Aorta (tissue), 5 donors: ENCODE data around the gene C12orf43. TPM values are rescaled to one million over a fixed set of nuclear protein-coding genes. Genes with fewer than 3 reads are reported as not detected.
A peak's percentile ranks its signal among the peaks of the same experiment; 100 is the strongest.

Experiments used
- ATAC-seq: fragments of 200-7000 bp; cut with Tn5 transposase; one replicate; pipeline ENCODE4 v1.9.1; 2022; ENCODE audit warnings: moderate library complexity; ENCODE audit not compliant: low FRiP score
- DNase-seq, 2 donors: peaks; one replicate each; pipeline ENCODE4 v3.0.0-alpha.2; 2020
- H3K27ac ChIP-seq, 2 donors: one replicate each; pipeline ENCODE4 v1.5.1; 2013; ENCODE audit warnings: low read length in 2 of 2, mild to moderate bottlenecking in 2 of 2, moderate library complexity in 2 of 2, control low read depth in 1 of 2, inconsistent platforms in 1 of 2, low read depth in 1 of 2
- H3K27me3 ChIP-seq, 2 donors: one replicate each; pipeline ENCODE4 v1.6.1; 2013; ENCODE audit warnings: control low read depth in 1 of 2, low read length in 1 of 2, mild to moderate bottlenecking in 1 of 2, moderate library complexity in 1 of 2; ENCODE audit not compliant: insufficient read depth in 2 of 2, control insufficient read depth in 1 of 2
- H3K36me3 ChIP-seq, 2 donors: one replicate each; pipeline ENCODE4 v1.6.1; 2013; ENCODE audit warnings: control low read depth in 1 of 2, low read length in 1 of 2, mild to moderate bottlenecking in 1 of 2; ENCODE audit not compliant: insufficient read depth in 2 of 2, control insufficient read depth in 1 of 2
- H3K4me1 ChIP-seq, 2 donors: one replicate each; pipeline ENCODE4 v1.6.1; 2013; ENCODE audit warnings: low read length in 2 of 2, control low read depth in 1 of 2, mild to moderate bottlenecking in 1 of 2, moderate library complexity in 1 of 2; ENCODE audit not compliant: insufficient read depth in 2 of 2, control insufficient read depth in 1 of 2
- H3K4me3 ChIP-seq, 2 donors: one replicate each; pipeline ENCODE4 v1.5.1; 2013; ENCODE audit warnings: low read length in 2 of 2, control low read depth in 1 of 2, mild to moderate bottlenecking in 1 of 2
- H3K9me3 ChIP-seq: one replicate; pipeline ENCODE4 v1.6.1; 2013; ENCODE audit warnings: mild to moderate bottlenecking, low read length; ENCODE audit not compliant: control insufficient read depth
- WGBS, 2 donors: extraction: QIAGEN DNeasy Blood & Tissue Kit; methylation state at CpG; one replicate each; pipeline ENCODE4 v1.1.7; 2013; 5-methylcytosine and 5-hydroxymethylcytosine counted together
- intact Hi-C, 2 donors: fragments of 100-400 bp; cut with DNase I; formaldehyde crosslinking; loops; one replicate each; pipeline versions ENCODE4 v1.14.2 to v1.15.0; 2022
- polyA plus RNA-seq, 2 donors: library from polyadenylated mRNA; stranded (reverse); fragments of 200-250 nt; gene quantifications; one replicate each; pipeline ENCODE4 v1.2.3, GENCODE V29; 2013
- total RNA-seq, 2 donors: library from RNA; stranded (reverse); fragmentation: NEBNext Ultra II Directional; extraction: Animal tissue kit (Norgen Biotek cat#: 25700); gene quantifications; one replicate each; pipeline ENCODE4 v1.2.1, GENCODE V29; 2021
- donor health status: healthy with polysubstance abuse.
- donor health status: Bipolar disorder and iron deficiency.
- donor health status: DM: no; HTN: no; CAD: no.
- donor health status: DM: no; HTN: no; CAD: no.
- donor health status: DM: yes; HTN: yes; CAD: no.

Gene C12orf43
- total and polyA plus RNA-seq, 4 donors, result 11.3 to 15.7 (median 13.5) TPM

- intact Hi-C loops, result no loop called here
- Histone ChIP-seq H3K4me1 (no peaks in the 10 kb centered on the region), H3K36me3 (peaks cover 0 to 1% of the 10 kb centered on the region in 2 donors), H3K9me3 (no peaks in the 10 kb centered on the region), H3K27ac (no peak overlapping the region), H3K4me3 (no peak overlapping the region), H3K27me3 (no peaks in the 10 kb centered on the region)
- ATAC-seq, result no peak
- DNase-seq, result peak in 1 of 2 donors; percentile 59
- WGBS, 2 donors, result 65 to 72% methylated on average over 9 of the region's 9 CpGs
Observed at GRCh38 chr12:121005346-121005815, 10.9 kb downstream of the C12orf43 start.

DNA sequence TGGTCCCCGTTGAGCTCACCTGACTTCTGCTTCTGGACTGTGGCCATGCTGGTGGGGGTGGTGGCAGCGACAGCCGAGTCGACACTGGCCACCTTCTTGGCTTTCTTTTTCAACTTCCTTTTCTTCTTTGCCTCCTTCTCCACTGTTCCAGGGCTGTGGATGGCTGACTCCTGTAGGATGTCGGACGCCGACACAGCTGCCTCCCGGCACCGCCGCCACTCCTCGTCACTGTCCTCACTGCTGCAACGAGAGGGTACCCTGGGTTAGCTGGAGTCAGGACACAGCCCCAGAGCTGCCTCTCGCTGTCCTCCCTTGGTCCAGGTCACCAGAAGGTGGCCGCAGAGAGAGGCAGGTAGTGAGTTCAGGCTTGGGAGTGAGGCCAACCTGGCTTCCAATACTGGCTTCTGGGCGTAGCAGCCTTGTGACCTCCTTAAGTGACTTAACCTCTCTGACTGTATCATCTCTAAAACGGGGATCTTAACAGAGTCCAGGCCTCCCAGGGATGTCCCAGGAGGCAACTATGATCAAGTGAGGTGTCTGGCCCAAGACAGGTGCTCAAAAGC lies 12.0 kb downstream of the C12orf43 start:
- intact Hi-C loops, result no loop called here
- no peaks in the 10 kb centered on the region for H3K27me3 ChIP-seq
- peaks cover 0 to 1% of the 10 kb centered on the region in 2 donors for H3K36me3 ChIP-seq
- peak in 1 of 2 donors; percentile 63 for DNase-seq
- WGBS, 2 donors, result 91 to 92% methylated on average over 16 of the region's 16 CpGs
- H3K4me1 ChIP-seq, result no peaks in the 10 kb centered on the region
- ATAC-seq, result no peak
- no peak overlapping the region for H3K27ac ChIP-seq
- no peaks in the 10 kb centered on the region for H3K9me3 ChIP-seq
- no peak overlapping the region for H3K4me3 ChIP-seq

DNA sequence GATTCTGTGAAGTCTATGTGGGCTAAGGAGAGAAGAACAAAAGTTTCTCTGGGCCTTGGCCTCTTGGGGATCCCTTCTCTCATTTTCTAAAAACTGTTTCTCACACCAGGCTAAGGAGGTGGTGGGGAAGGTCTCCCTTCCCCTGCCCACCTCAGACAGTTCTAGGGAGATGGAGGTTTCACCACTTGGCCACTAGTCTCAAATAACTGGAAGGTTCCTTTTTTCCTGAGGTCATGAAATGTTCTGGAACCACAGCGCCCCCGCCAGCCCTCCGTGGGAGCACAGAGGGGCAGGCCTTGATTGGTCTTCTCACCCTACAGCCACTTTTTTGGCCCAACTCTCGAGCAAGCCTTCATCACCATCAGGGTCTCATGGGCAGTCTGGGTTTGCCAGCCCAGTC lies 12.6 kb downstream of the C12orf43 start:
- DNase-seq, result no peak
- Histone ChIP-seq H3K4me1 (no peaks in the 10 kb centered on the region), H3K27me3 (no peaks in the 10 kb centered on the region), H3K36me3 (peaks cover 0 to 1% of the 10 kb centered on the region in 2 donors), H3K4me3 (no peak overlapping the region), H3K27ac (no peak overlapping the region), H3K9me3 (no peaks in the 10 kb centered on the region)
- intact Hi-C loops, result no loop called here
- WGBS, 2 donors, result 75 to 82% methylated on average over 4 of the region's 4 CpGs
- ATAC-seq, result no peak

DNA sequence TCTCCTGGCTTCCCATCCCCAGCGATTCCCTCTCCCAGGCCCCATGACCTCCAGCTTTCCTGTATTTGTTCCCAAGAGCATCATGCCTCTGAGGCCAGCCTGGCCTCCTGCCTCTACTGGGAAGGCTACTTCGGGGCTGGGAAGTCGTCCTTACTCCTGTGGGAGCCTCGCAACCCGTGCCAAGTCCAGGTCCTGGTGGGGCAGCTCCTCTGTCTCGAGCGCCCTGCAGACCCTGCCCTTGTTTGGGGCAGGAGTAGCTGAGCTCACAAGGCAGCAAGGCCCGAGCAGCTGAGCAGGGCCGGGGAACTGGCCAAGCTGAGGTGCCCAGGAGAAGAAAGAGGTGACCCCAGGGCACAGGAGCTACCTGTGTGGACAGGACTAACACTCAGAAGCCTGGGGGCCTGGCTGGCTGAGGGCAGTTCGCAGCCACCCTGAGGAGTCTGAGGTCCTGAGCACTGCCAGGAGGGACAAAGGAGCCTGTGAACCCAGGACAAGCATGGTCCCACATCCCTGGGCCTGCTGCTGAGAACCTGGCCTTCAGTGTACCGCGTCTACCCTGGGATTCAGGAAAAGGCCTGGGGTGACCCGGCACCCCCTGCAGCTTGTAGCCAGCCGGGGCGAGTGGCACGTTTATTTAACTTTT lies 14.3 kb downstream of the C12orf43 start:
- no peaks in the 10 kb centered on the region for H3K9me3 ChIP-seq
- H3K4me3 ChIP-seq, result no peak overlapping the region
- H3K36me3 ChIP-seq, result peaks cover 0 to 1% of the 10 kb centered on the region in 2 donors
- no peaks in the 10 kb centered on the region for H3K4me1 ChIP-seq
- no peaks in the 10 kb centered on the region for H3K27me3 ChIP-seq
- intact Hi-C loops, result no loop called here
- H3K27ac ChIP-seq, result no peak overlapping the region
- WGBS, 2 donors, result 86 to 87% methylated on average over 16 of the region's 16 CpGs
- no peak for ATAC-seq
- DNase-seq, result peak in 1 of 2 donors; percentile 57

DNA sequence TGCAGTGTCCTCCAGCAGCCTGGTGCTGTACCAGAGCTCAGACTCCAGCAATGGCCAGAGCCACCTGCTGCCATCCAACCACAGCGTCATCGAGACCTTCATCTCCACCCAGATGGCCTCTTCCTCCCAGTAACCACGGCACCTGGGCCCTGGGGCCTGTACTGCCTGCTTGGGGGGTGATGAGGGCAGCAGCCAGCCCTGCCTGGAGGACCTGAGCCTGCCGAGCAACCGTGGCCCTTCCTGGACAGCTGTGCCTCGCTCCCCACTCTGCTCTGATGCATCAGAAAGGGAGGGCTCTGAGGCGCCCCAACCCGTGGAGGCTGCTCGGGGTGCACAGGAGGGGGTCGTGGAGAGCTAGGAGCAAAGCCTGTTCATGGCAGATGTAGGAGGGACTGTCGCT lies 15.2 kb downstream of the C12orf43 start:
- WGBS, 2 donors, result 92 to 93% methylated on average over 11 of the region's 11 CpGs
- H3K27me3 ChIP-seq, result no peaks in the 10 kb centered on the region
- intact Hi-C loops, result no loop called here
- no peaks in the 10 kb centered on the region for H3K4me1 ChIP-seq
- peaks cover 0 to 1% of the 10 kb centered on the region in 2 donors for H3K36me3 ChIP-seq
- H3K4me3 ChIP-seq, result no peak overlapping the region
- no peak overlapping the region for H3K27ac ChIP-seq
- no peaks in the 10 kb centered on the region for H3K9me3 ChIP-seq
- ATAC-seq, result peak; percentile 5
- peak in 1 of 2 donors; percentile 71 for DNase-seq

DNA sequence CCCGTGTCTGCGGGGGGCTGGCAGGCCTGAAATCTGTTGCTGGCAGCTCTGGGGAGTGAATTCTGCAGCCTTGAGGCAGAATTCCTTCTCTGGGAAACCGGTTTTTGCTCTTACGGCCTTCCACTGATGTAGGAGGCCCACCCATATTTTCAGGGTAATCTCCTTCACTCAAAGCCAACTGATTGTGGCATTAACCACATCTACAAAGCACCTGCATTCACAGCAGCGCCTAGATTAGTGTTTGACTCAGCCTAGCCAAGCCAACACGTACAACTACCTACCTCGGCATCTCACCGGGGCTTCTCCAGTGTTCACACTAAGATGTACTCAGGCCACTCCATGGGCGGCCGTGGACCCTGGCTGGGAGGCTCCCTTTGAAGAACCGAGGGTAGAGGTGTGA lies 15.8 kb downstream of the C12orf43 start:
- intact Hi-C loops, result no loop called here
- peaks cover 0 to 1% of the 10 kb centered on the region in 2 donors for H3K36me3 ChIP-seq
- no peaks in the 10 kb centered on the region for H3K4me1 ChIP-seq
- H3K4me3 ChIP-seq, result no peak overlapping the region
- DNase-seq (no peak), ATAC-seq (no peak)
- no peaks in the 10 kb centered on the region for H3K27me3 ChIP-seq
- H3K9me3 ChIP-seq, result no peaks in the 10 kb centered on the region
- 62 to 66% methylated on average over 11 of the region's 11 CpGs for WGBS, 2 donors
- no peak overlapping the region for H3K27ac ChIP-seq

DNA sequence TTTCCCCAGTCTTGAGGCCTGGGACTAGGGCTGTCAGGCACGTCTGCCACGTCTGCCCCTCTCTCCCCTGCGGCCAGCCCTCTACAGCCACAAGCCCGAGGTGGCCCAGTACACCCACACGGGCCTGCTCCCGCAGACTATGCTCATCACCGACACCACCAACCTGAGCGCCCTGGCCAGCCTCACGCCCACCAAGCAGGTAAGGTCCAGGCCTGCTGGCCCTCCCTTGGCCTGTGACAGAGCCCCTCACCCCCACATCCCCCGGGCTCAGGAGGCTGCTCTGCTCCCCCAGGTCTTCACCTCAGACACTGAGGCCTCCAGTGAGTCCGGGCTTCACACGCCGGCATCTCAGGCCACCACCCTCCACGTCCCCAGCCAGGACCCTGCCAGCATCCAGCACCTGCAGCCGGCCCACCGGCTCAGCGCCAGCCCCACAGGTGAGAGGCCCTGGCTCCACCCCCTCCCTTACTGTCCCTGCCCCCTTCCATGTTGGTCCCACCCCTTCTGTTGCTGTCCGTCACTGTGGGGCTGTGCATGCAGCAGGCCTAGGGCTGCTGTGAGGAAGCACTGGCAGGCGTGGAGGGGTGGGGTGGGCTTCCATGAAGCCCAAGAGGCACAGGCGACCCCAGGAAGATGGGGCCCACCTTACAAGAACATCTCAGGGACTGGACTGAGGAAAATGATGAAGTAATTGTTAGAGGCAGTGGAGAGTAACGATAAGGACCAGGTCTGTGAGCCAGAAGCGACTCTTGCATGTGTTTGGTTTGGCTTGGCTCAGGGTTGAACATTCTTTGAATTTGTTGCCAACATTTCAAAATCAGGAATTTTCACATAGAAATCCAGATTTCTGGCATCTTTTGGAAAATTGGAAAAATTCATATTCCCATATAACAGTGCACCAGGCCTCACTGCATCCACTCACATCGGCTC lies 16.8 kb downstream of the C12orf43 start:
- DNase-seq (peak in 1 of 2 donors; percentile 55), ATAC-seq (no peak)
- 33 to 38% methylated on average over 23 of the region's 23 CpGs for WGBS, 2 donors
- H3K36me3 ChIP-seq, result no peaks in the 10 kb centered on the region
- no peak overlapping the region for H3K27ac ChIP-seq
- no peaks in the 10 kb centered on the region for H3K4me1 ChIP-seq
- intact Hi-C loops, result no loop called here
- no peaks in the 10 kb centered on the region for H3K9me3 ChIP-seq
- H3K4me3 ChIP-seq, result no peak overlapping the region
- no peaks in the 10 kb centered on the region for H3K27me3 ChIP-seq

DNA sequence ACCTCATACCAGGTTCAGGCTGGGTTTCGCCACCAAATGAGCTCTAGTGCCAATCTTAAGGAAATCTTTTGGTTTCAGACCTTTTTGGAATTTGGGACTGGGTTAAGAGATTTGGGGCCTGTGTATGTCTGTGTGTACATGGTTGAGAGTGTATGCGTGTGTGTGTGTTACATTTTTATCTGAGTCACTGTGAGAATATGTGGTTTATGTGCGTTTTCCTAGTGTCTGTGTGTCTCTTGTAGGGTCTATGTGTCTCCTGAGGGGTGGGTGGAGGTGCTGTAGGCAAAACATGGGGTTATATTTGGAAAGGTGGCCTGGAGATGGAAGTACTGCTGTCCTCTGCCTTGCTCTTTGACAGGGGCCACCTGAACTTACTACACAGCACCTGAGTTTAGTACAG lies 17.9 kb downstream of the C12orf43 start:
- H3K4me1 ChIP-seq, result no peaks in the 10 kb centered on the region
- H3K27me3 ChIP-seq, result no peaks in the 10 kb centered on the region
- H3K9me3 ChIP-seq, result no peaks in the 10 kb centered on the region
- 75 to 76% methylated on average over 3 of the region's 3 CpGs for WGBS, 2 donors
- no peak overlapping the region for H3K4me3 ChIP-seq
- H3K36me3 ChIP-seq, result no peaks in the 10 kb centered on the region
- intact Hi-C loops, result no loop called here
- no peak overlapping the region for H3K27ac ChIP-seq
- ATAC-seq, result no peak
- DNase-seq, result peak in 1 of 2 donors; percentile 2
